IMR-90 (cell line): ENCODE measurements around the gene AKR1C2. TPM values are rescaled to one million over a fixed set of nuclear protein-coding genes. Genes with fewer than 3 reads are reported as not detected.

Experiments used
- ATAC-seq: fragments of 200-7000 bp; cut with Tn5 transposase; 2 replicates; pipeline ENCODE4 v1.9.1; 2020; ENCODE audit warnings: low read depth, mild to moderate bottlenecking, moderate library complexity
- BruUV-seq: library from RNA; stranded (reverse); fragments of 400-500 nt; replicated peaks from 2 replicates; lab custom pipeline; 2021; lab: Mats Ljungman, UMichigan
- CTCF ChIA-PET: fragments of 300-600 bp; formaldehyde crosslinking; extraction: SDS; loops from one replicate; lab custom pipeline; 2021; ENCODE audit warnings: antibody characterized with exemption; lab: Yijun Ruan, JAX
- POLR2A ChIA-PET: fragments of 300-600 bp; sonication (Branson Sonifier 250); formaldehyde crosslinking; loops from one replicate; lab custom pipeline; 2022; ENCODE audit warnings: antibody characterized with exemption; ENCODE audit not compliant: unreplicated experiment; lab: Charles Lee
- DNase-seq: peaks from one replicate; pipeline ENCODE4 v3.0.0; 2013
- H2AFZ ChIP-seq: replicated peaks from 2 replicates; pipeline ENCODE3; 2013; ENCODE audit warnings: low read length, mild to moderate bottlenecking; ENCODE audit not compliant: poor library complexity
- H2AK5ac ChIP-seq: 2 replicates; pipeline ENCODE4 v1.6.1; 2013; ENCODE audit warnings: low read depth, low read length, inconsistent platforms
- H2AK9ac ChIP-seq: replicated peaks from 2 replicates; pipeline ENCODE3; 2013; ENCODE audit warnings: mild to moderate bottlenecking, low read depth, low read length, moderate library complexity; ENCODE audit not compliant: poor library complexity
- H2BK120ac ChIP-seq: 2 replicates; pipeline ENCODE4 v1.6.1; 2013; ENCODE audit warnings: low read depth, low read length, inconsistent platforms
- H2BK15ac ChIP-seq: 3 replicates; pipeline ENCODE4 v1.6.1; 2013; ENCODE audit warnings: low read depth, low read length, inconsistent platforms
- H2BK20ac ChIP-seq: 2 replicates; pipeline ENCODE4 v1.6.1; 2013; ENCODE audit warnings: low read depth, mild to moderate bottlenecking, inconsistent platforms, low read length, moderate library complexity
- H2BK5ac ChIP-seq: 2 replicates; pipeline ENCODE4 v1.6.1; 2013; ENCODE audit warnings: mild to moderate bottlenecking, low read depth, low read length, inconsistent platforms; ENCODE audit not compliant: poor library complexity, severe bottlenecking
- H3K14ac ChIP-seq: replicated peaks from 2 replicates; pipeline ENCODE4 v1.6.1; 2013; ENCODE audit warnings: low read depth, low read length, inconsistent platforms
- H3K18ac ChIP-seq: 2 replicates; pipeline ENCODE4 v1.6.1; 2013; ENCODE audit warnings: low read depth, low read length, control low read depth
- H3K23ac ChIP-seq: 2 replicates; pipeline ENCODE4 v1.6.1; 2013; ENCODE audit warnings: low read depth, low read length, inconsistent platforms
- H3K27ac ChIP-seq: 2 replicates; pipeline ENCODE4 v1.5.1; 2013; ENCODE audit warnings: mild to moderate bottlenecking, control low read depth, low read length; ENCODE audit not compliant: insufficient read depth
- H3K27me3 ChIP-seq: 2 replicates; pipeline ENCODE4 v1.6.1; 2013; ENCODE audit warnings: low read length; ENCODE audit not compliant: control insufficient read depth, insufficient read depth
- H3K36me3 ChIP-seq: 2 replicates; pipeline ENCODE4 v1.6.1; 2013; ENCODE audit warnings: low read length, mixed read lengths; ENCODE audit not compliant: control insufficient read depth, insufficient read depth
- H3K4ac ChIP-seq: 2 replicates; pipeline ENCODE4 v1.6.1; 2013; ENCODE audit warnings: low read depth, low read length, inconsistent platforms
- H3K4me1 ChIP-seq: 2 replicates; pipeline ENCODE4 v1.6.1; 2013; ENCODE audit warnings: low read length, mixed read lengths; ENCODE audit not compliant: control insufficient read depth, insufficient read depth
- H3K4me2 ChIP-seq: 2 replicates; pipeline ENCODE4 v1.6.1; 2013; ENCODE audit warnings: low read depth, mild to moderate bottlenecking, control low read depth, low read length, moderate library complexity
- H3K4me3 ChIP-seq: 2 replicates; pipeline ENCODE4 v1.5.1; 2013; ENCODE audit warnings: low read depth, mild to moderate bottlenecking, control low read depth, low read length, moderate library complexity; ENCODE audit not compliant: insufficient read depth
- H3K56ac ChIP-seq: 2 replicates; pipeline ENCODE4 v1.6.1; 2013; ENCODE audit warnings: low read length, inconsistent platforms; ENCODE audit not compliant: insufficient read depth; ENCODE audit errors: extremely low read depth
- H3K79me1 ChIP-seq, 2 experiments: 2 replicates each; pipeline ENCODE4 v1.6.1; 2013; ENCODE audit warnings: low read length in 2 of 2, inconsistent platforms in 1 of 2, low read depth in 1 of 2
- H3K9ac ChIP-seq: 2 replicates; pipeline ENCODE4 v1.6.1; 2013; ENCODE audit warnings: low read depth, low read length, control low read depth
- H3K9me1 ChIP-seq: 2 replicates; pipeline ENCODE4 v1.6.1; 2013; ENCODE audit warnings: low read length, inconsistent platforms; ENCODE audit not compliant: insufficient read depth
- H3K9me3 ChIP-seq: 2 replicates; pipeline ENCODE4 v1.6.1; 2013; ENCODE audit warnings: low read length; ENCODE audit not compliant: control insufficient read depth, insufficient read depth
- H4K20me1 ChIP-seq: 2 replicates; pipeline ENCODE4 v1.6.1; 2013; ENCODE audit warnings: low read length, inconsistent platforms; ENCODE audit not compliant: insufficient read depth
- H4K5ac ChIP-seq: 2 replicates; pipeline ENCODE4 v1.6.1; 2013; ENCODE audit warnings: mild to moderate bottlenecking, low read depth, low read length, control low read depth
- H4K8ac ChIP-seq, 2 experiments: 2 replicates each; pipeline ENCODE4 v1.6.1; 2013; ENCODE audit warnings: low read depth in 2 of 2, low read length in 2 of 2, control low read depth in 1 of 2, inconsistent platforms in 1 of 2
- H4K91ac ChIP-seq: 2 replicates; pipeline ENCODE4 v1.6.1; 2013; ENCODE audit warnings: low read depth, low read length, inconsistent platforms; ENCODE audit not compliant: insufficient read depth
- BHLHE40 ChIP-seq: fragments of 150-350 bp; IDR thresholded peaks from 2 replicates; pipeline ENCODE4 v1.6.1; 2016; ENCODE audit warnings: mild to moderate bottlenecking, low read depth, low read length
- CEBPB ChIP-seq: IDR thresholded peaks from 2 replicates; pipeline ENCODE4 v1.6.1; 2012; ENCODE audit warnings: low read depth, low read length, improper control_type of control experiment
- CHD1 ChIP-seq: IDR thresholded peaks from 2 replicates; pipeline ENCODE4 v1.6.1; 2012; ENCODE audit warnings: low read depth, low read length, improper control_type of control experiment
- MAFK ChIP-seq: IDR thresholded peaks from 2 replicates; pipeline ENCODE4 v1.6.1; 2012; ENCODE audit warnings: low read depth, low read length, improper control_type of control experiment
- NFE2L2 ChIP-seq: fragments of 150-350 bp; IDR thresholded peaks from 2 replicates; pipeline ENCODE4 v1.6.1; 2016; ENCODE audit warnings: low read depth, mild to moderate bottlenecking, low read length
- POLR2A ChIP-seq: IDR thresholded peaks from 2 replicates; pipeline ENCODE4 v1.6.1; 2012; ENCODE audit warnings: mild to moderate bottlenecking, low read depth, low read length
- RAD21 ChIP-seq: IDR thresholded peaks from 2 replicates; pipeline ENCODE4 v1.6.1; 2012; ENCODE audit warnings: low read length, improper control_type of control experiment
- WGBS, 2 experiments: methylation state at CpG; one replicate each; pipeline versions ENCODE4 v1.1.5 to v1.1.7; 2013; ENCODE audit warnings: missing lambda C conversion rate in 2 of 2; ENCODE audit not compliant: insufficient read length in 1 of 2; ENCODE audit errors: extremely low coverage in 2 of 2; 5-methylcytosine and 5-hydroxymethylcytosine counted together
- dilution Hi-C: fragments of 300-500 bp; cut with HindIII; formaldehyde crosslinking; loops from one replicate; pipeline ENCODE4 v1.14.3; 2018; ENCODE audit warnings: low sequenced_read_pairs; ENCODE audit not compliant: unreplicated experiment
- in situ Hi-C: fragments of 300-500 bp; cut with MboI; formaldehyde crosslinking; loops from 3 replicates; pipeline ENCODE4 v1.14.3; 2019; ENCODE audit warnings: low sequenced_read_pairs, inconsistent platforms, mixed read lengths
- intact Hi-C: fragments of 100-400 bp; cut with micrococcal nuclease; formaldehyde crosslinking; loops from 2 replicates; pipeline ENCODE4 v1.10.0; 2022
- polyA plus RNA-seq, 3 experiments: library from polyadenylated mRNA; depleted of rRNA; stranded (reverse); fragments of >200 nt; gene quantifications; 2 replicates each; pipeline ENCODE4 v1.2.3, GENCODE V29; 2012; ENCODE audit warnings: low replicate concordance in 1 of 3
- total RNA-seq: library from RNA; depleted of rRNA; stranded (reverse); fragments of >200 nt; gene quantifications from 2 replicates; pipeline ENCODE4 v1.2.3, GENCODE V29; 2012
- TF ChIP-seq, protein P1 (sequence below): fragments of 150-350 bp; IDR thresholded peaks from 2 replicates; pipeline ENCODE4 v1.6.1; 2016; ENCODE audit warnings: low read depth, mild to moderate bottlenecking, low read length, moderate library complexity, borderline replicate concordance
- TF ChIP-seq, protein P2 (sequence below): fragments of 150-350 bp; IDR thresholded peaks from 2 replicates; pipeline ENCODE4 v1.6.1; 2017; ENCODE audit warnings: mild to moderate bottlenecking, antibody characterized with exemption, low read length, low read depth
- TF ChIP-seq, protein P3 (sequence below): conservative IDR thresholded peaks from 2 replicates; pipeline ENCODE4 v1.5.1; 2012; ENCODE audit warnings: mild to moderate bottlenecking, low read depth, low read length, improper control_type of control experiment

The AKR1C2 gene
- total and polyA plus RNA-seq, 2 of the 4 experiments (the other 2 are of a cell fraction): 0.36 to 1.0 TPM

DNA sequence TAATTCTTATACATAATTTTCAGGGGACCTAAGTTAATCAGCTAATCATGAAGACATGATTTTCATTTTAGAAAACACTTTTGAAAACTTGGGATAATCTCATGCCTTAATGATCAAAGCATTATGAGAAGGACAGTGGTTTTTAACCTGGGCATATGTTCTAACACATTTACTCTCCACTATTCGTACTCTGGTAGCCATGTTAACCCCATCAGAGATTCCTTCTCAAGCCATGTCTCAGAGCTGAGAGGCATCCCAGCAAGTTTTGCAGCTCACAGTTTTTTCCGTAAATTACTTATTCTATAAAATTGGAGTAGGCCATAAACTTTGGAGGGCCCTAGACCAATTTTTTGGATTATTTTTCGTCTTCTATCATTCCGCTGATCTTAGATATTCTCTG is 24.8 kb downstream of the AKR1C2 start:
- H3K4me1 ChIP-seq: no peaks in the 10 kb centered on the region
- ATAC-seq: no peak
- no peak overlapping the region for H2BK20ac ChIP-seq
- H2BK15ac ChIP-seq: no peak overlapping the region
- in situ Hi-C loops: no loop called here
- no peak overlapping the region for H2BK5ac ChIP-seq
- no peaks in the 10 kb centered on the region for H4K20me1 ChIP-seq
- dilution Hi-C loops: no loop called here
- no peak overlapping the region for H4K91ac ChIP-seq
- H3K27ac ChIP-seq: no peak overlapping the region
- no peak overlapping the region for H3K4me3 ChIP-seq
- H3K9me1 ChIP-seq: no peaks in the 10 kb centered on the region
- H3K27me3 ChIP-seq: no peaks in the 10 kb centered on the region
- H2AK9ac ChIP-seq: no peak overlapping the region
- no peaks in the 10 kb centered on the region for H3K36me3 ChIP-seq
- CTCF ChIA-PET: interaction anchor here (1.4 kb wide), 1 partner anchor 129 kb away, joined by 4 read pairs; no protein-coding TSS in a partner anchor
- no peak overlapping the region for H3K9ac ChIP-seq
- H2BK120ac ChIP-seq: no peak overlapping the region
- POLR2A ChIA-PET: no interaction called here
- no peak overlapping the region for H3K4me2 ChIP-seq
- no peak for DNase-seq
- intact Hi-C loops: no loop called here
- no peak overlapping the region for H3K14ac ChIP-seq
- no peak overlapping the region for H4K8ac ChIP-seq
- TF ChIP-seq POLR2A: no peak
- no peak for TF ChIP-seq MAFK
- TF ChIP-seq, protein P1, sequence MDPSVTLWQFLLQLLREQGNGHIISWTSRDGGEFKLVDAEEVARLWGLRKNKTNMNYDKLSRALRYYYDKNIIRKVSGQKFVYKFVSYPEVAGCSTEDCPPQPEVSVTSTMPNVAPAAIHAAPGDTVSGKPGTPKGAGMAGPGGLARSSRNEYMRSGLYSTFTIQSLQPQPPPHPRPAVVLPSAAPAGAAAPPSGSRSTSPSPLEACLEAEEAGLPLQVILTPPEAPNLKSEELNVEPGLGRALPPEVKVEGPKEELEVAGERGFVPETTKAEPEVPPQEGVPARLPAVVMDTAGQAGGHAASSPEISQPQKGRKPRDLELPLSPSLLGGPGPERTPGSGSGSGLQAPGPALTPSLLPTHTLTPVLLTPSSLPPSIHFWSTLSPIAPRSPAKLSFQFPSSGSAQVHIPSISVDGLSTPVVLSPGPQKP: no peak
- no peak for TF ChIP-seq CHD1
- no peak for TF ChIP-seq BHLHE40
- TF ChIP-seq, protein P2, sequence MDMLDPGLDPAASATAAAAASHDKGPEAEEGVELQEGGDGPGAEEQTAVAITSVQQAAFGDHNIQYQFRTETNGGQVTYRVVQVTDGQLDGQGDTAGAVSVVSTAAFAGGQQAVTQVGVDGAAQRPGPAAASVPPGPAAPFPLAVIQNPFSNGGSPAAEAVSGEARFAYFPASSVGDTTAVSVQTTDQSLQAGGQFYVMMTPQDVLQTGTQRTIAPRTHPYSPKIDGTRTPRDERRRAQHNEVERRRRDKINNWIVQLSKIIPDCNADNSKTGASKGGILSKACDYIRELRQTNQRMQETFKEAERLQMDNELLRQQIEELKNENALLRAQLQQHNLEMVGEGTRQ: no peak
- TF ChIP-seq RAD21: no peak
- TF ChIP-seq, protein P3, sequence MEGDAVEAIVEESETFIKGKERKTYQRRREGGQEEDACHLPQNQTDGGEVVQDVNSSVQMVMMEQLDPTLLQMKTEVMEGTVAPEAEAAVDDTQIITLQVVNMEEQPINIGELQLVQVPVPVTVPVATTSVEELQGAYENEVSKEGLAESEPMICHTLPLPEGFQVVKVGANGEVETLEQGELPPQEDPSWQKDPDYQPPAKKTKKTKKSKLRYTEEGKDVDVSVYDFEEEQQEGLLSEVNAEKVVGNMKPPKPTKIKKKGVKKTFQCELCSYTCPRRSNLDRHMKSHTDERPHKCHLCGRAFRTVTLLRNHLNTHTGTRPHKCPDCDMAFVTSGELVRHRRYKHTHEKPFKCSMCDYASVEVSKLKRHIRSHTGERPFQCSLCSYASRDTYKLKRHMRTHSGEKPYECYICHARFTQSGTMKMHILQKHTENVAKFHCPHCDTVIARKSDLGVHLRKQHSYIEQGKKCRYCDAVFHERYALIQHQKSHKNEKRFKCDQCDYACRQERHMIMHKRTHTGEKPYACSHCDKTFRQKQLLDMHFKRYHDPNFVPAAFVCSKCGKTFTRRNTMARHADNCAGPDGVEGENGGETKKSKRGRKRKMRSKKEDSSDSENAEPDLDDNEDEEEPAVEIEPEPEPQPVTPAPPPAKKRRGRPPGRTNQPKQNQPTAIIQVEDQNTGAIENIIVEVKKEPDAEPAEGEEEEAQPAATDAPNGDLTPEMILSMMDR: no peak
- no peak for TF ChIP-seq NFE2L2
- no peak for TF ChIP-seq CEBPB
- H3K56ac ChIP-seq: no peak overlapping the region
- no peaks in the 10 kb centered on the region for H3K9me3 ChIP-seq
- H2AFZ ChIP-seq: no peak overlapping the region
- H2AK5ac ChIP-seq: no peak overlapping the region
- no peak overlapping the region for H4K5ac ChIP-seq
- no peaks in the 10 kb centered on the region for H3K79me1 ChIP-seq
- no peak overlapping the region for H3K4ac ChIP-seq
- BruUV-seq: no TSS peak
- WGBS, 2 experiments: no CpG with 5 or more reads among the region's 4 CpGs
- no peak overlapping the region for H3K18ac ChIP-seq
- no peak overlapping the region for H3K23ac ChIP-seq
